Endothelial cell of umbilical vein (primary cell): ENCODE measurements around the gene MISP. TPM values are rescaled to one million over a fixed set of nuclear protein-coding genes. Genes with fewer than 3 reads are reported as not detected.

Experiments
- BruUV-seq: library from RNA; stranded (reverse); fragments of 400-500 nt; replicated peaks from 2 replicates; lab custom pipeline; 2021; lab: Mats Ljungman, UMichigan
- CTCF ChIA-PET: fragments of 300-600, 350-600 bp; sonication (Branson Sonifier 250); formaldehyde crosslinking; loops from one replicate; lab custom pipeline; 2021; ENCODE audit warnings: antibody characterized with exemption, inconsistent platforms; lab: Charles Lee
- POLR2A ChIA-PET: fragments of 300-600, 350-600 bp; sonication (Branson Sonifier 250); formaldehyde crosslinking; loops from one replicate; lab custom pipeline; 2021; ENCODE audit warnings: antibody characterized with exemption, inconsistent platforms; lab: Charles Lee
- DNase-seq: peaks from one replicate; pipeline ENCODE4 v3.0.0-alpha.2; 2011; ENCODE audit warnings: low read depth, low spot score
- FAIRE-seq: peaks from 2 replicates; lab custom pipeline; 2011; peaks lifted over from hg19 to GRCh38; lab: Jason Lieb, UNC
- H2AFZ ChIP-seq: 2 replicates; pipeline ENCODE4 v1.6.0; 2012; ENCODE audit warnings: low read depth, low read length, control low read depth, inconsistent platforms
- H3K27ac ChIP-seq: 2 replicates; pipeline ENCODE4 v1.5.1; 2011; ENCODE audit warnings: low read depth, mild to moderate bottlenecking, control low read depth, low read length, moderate library complexity; ENCODE audit not compliant: insufficient read depth
- H3K27me3 ChIP-seq, 2 experiments: 2 replicates each; pipeline versions ENCODE4 v1.6.0 to v1.6.1; 2011; ENCODE audit warnings: low read length in 2 of 2, mixed read lengths in 1 of 2; ENCODE audit not compliant: control insufficient read depth in 2 of 2, insufficient read depth in 2 of 2
- H3K36me3 ChIP-seq, 2 experiments: 2 replicates in 1 of 2; 3 replicates in 1 of 2; pipeline ENCODE4 v1.5.1; 2011; ENCODE audit warnings: low read length in 2 of 2, mild to moderate bottlenecking in 1 of 2, moderate library complexity in 1 of 2; ENCODE audit not compliant: control insufficient read depth in 2 of 2, insufficient read depth in 2 of 2; ENCODE audit errors: extremely low read depth in 1 of 2
- H3K4me1 ChIP-seq: 3 replicates; pipeline ENCODE4 v1.5.1; 2011; ENCODE audit warnings: mild to moderate bottlenecking, low read length; ENCODE audit not compliant: control insufficient read depth, insufficient read depth; ENCODE audit errors: extremely low read depth
- H3K4me2 ChIP-seq: 2 replicates; pipeline ENCODE4 v1.6.1; 2011; ENCODE audit warnings: low read length, control low read depth, mixed read lengths; ENCODE audit not compliant: insufficient read depth
- H3K4me3 ChIP-seq, 3 experiments: fragments of 200-600 bp in 1 of 3; sonication (generic), shearing (Covaris generic) in 1 of 3; replicated peaks in 1 of 3; 2 replicates each; pipeline ENCODE4 v1.5.1; 2011 to 2016; ENCODE audit warnings: control low read depth in 3 of 3, low read length in 3 of 3, mild to moderate bottlenecking in 2 of 3, inconsistent platforms in 1 of 3, low read depth in 1 of 3, moderate library complexity in 1 of 3; ENCODE audit not compliant: insufficient read depth in 1 of 3
- H3K79me2 ChIP-seq: 2 replicates; pipeline ENCODE4 v1.6.0; 2012; ENCODE audit warnings: low read length, inconsistent platforms; ENCODE audit not compliant: control insufficient read depth, insufficient read depth
- H3K9ac ChIP-seq: replicated peaks from 2 replicates; pipeline ENCODE3; 2011; ENCODE audit warnings: low read length, control low read depth; ENCODE audit not compliant: insufficient read depth; ENCODE audit errors: extremely low read depth
- H3K9me1 ChIP-seq: replicated peaks from 3 replicates; pipeline ENCODE4 v1.6.0; 2011; ENCODE audit warnings: mild to moderate bottlenecking, low read length; ENCODE audit not compliant: control insufficient read depth, insufficient read depth; ENCODE audit errors: extremely low read depth
- H3K9me3 ChIP-seq: replicated peaks from 2 replicates; pipeline ENCODE4 v1.5.1; 2012; ENCODE audit warnings: low read length, inconsistent platforms; ENCODE audit not compliant: control insufficient read depth, insufficient read depth
- H4K20me1 ChIP-seq: replicated peaks from 2 replicates; pipeline ENCODE3; 2011; ENCODE audit warnings: mild to moderate bottlenecking, low read length; ENCODE audit not compliant: control insufficient read depth, insufficient read depth; ENCODE audit errors: extremely low read depth
- CTCF ChIP-seq, 2 donors: IDR thresholded peaks; 1 replicate in 1 of 2; 2 replicates in 1 of 2; pipeline ENCODE4 v1.5.1; 2011; ENCODE audit warnings: low read length in 2 of 2, mild to moderate bottlenecking in 2 of 2, moderate library complexity in 2 of 2, control low read depth in 1 of 2, inconsistent platforms in 1 of 2, low read depth in 1 of 2; ENCODE audit not compliant: insufficient read depth in 1 of 2; ENCODE audit errors: extremely low read depth in 1 of 2
- EZH2 ChIP-seq: IDR thresholded peaks from 2 replicates; pipeline ENCODE4 v1.6.1; 2012; ENCODE audit warnings: borderline replicate concordance, low read depth, mild to moderate bottlenecking, moderate library complexity, low read length, inconsistent platforms; ENCODE audit not compliant: severe bottlenecking
- FOS ChIP-seq: IDR thresholded peaks from 2 replicates; pipeline ENCODE4 v1.6.1; 2011; ENCODE audit warnings: mild to moderate bottlenecking, low read length, moderate library complexity, borderline replicate concordance; ENCODE audit not compliant: insufficient read depth
- GATA2 ChIP-seq: IDR thresholded peaks from 2 replicates; pipeline ENCODE4 v1.7.0; 2011; ENCODE audit warnings: low read depth, mild to moderate bottlenecking, moderate library complexity, mixed read lengths, low read length; ENCODE audit not compliant: insufficient read length, insufficient read depth
- JUN ChIP-seq: IDR thresholded peaks from 2 replicates; pipeline ENCODE4 v1.6.1; 2011; ENCODE audit warnings: borderline replicate concordance, low read depth; ENCODE audit not compliant: insufficient read length, insufficient read depth
- MAX ChIP-seq: IDR thresholded peaks from 2 replicates; pipeline ENCODE4 v1.6.1; 2011; ENCODE audit not compliant: insufficient read depth, insufficient read length
- MYC ChIP-seq: IDR thresholded peaks from one replicate; pipeline ENCODE4 v1.6.1; 2011; ENCODE audit warnings: mild to moderate bottlenecking, low read depth, low read length
- POLR2A ChIP-seq: IDR thresholded peaks from 2 replicates; pipeline ENCODE4 v1.6.1; 2012; ENCODE audit warnings: low read depth, mild to moderate bottlenecking, control low read depth, low read length
- POLR2AphosphoS5 ChIP-seq: IDR thresholded peaks from 2 replicates; pipeline ENCODE4 v1.6.1; 2012; ENCODE audit warnings: low read depth, mild to moderate bottlenecking, control low read depth, low read length, moderate library complexity; ENCODE audit not compliant: insufficient read depth
- dilution Hi-C: fragments of 300-500 bp; cut with MboI; formaldehyde crosslinking; loops from one replicate; pipeline ENCODE4 v1.15.0; 2019; ENCODE audit warnings: low sequenced_read_pairs; ENCODE audit not compliant: extremely low pct_ligation_motif_present
- intact Hi-C: fragments of 100-400 bp; cut with micrococcal nuclease; formaldehyde crosslinking; loops from one replicate; pipeline ENCODE4 v1.10.0; 2022
- polyA plus RNA-seq, 4 experiments: library from polyadenylated mRNA; depleted of rRNA in 3 of 4; stranded (reverse) in 3 of 4; unstranded in 1 of 4; fragments of >200 nt; gene quantifications; 2 replicates each; pipeline versions ENCODE4 v1.2.1 to v1.2.3, GENCODE V29; 2011 to 2012; ENCODE audit warnings: missing spikeins in 1 of 4
- total RNA-seq: library from RNA; stranded (reverse); gene quantifications from 2 replicates; pipeline ENCODE4 v1.2.3, GENCODE V29; 2021

Gene MISP
- total and polyA plus RNA-seq, 2 donors (not counting 3 experiments of a cell fraction or from before 2014, with no cell fraction given) = not detected

- DNase-seq (no peak), FAIRE-seq (no peak)
- no TSS peak for BruUV-seq
- Histone ChIP-seq H3K9me3 (no peaks in the 10 kb centered on the region), H3K36me3 (peaks cover 62 to 80% of the 10 kb centered on the region in 2 experiments), H3K4me2 (no peak overlapping the region), H3K9ac (no peak overlapping the region), H3K4me3 (no peak overlapping the region), H3K9me1 (no peaks in the 10 kb centered on the region), H4K20me1 (peaks cover 3% of the 10 kb centered on the region), H3K27ac (no peak overlapping the region), H3K27me3 (no peaks in the 10 kb centered on the region), H2AFZ (no peak overlapping the region), H3K4me1 (peaks cover 7% of the 10 kb centered on the region), H3K79me2 (peaks cover 79% of the 10 kb centered on the region)
- dilution Hi-C loops = no loop called here
- ChIA-PET CTCF (interaction anchor here (0.7 kb wide), 1 partner anchor 9 kb away, joined by 3 read pairs; no protein-coding TSS in a partner anchor), POLR2A (no interaction called here)
- intact Hi-C loops = no loop called here
- no peak for TF ChIP-seq POLR2AphosphoS5
- TF ChIP-seq CTCF (IDR thresholded peaks at IDR 0.05; ENCODE audit: extremely low read depth in 1 of 2, insufficient read depth in 1 of 2, low read depth in 1 of 2, low read length in 2 of 2) = no peak
Observed at GRCh38 chr19:806815-807421, 56.0 kb downstream of the MISP start.

- Histone ChIP-seq H3K4me2 (no peak overlapping the region), H3K79me2 (peaks cover 70% of the 10 kb centered on the region), H3K4me1 (no peaks in the 10 kb centered on the region), H3K9me1 (no peaks in the 10 kb centered on the region), H3K9me3 (no peaks in the 10 kb centered on the region), H3K27ac (no peak overlapping the region), H3K4me3 (no peak overlapping the region), H4K20me1 (peaks cover 3% of the 10 kb centered on the region), H3K9ac (no peak overlapping the region), H3K36me3 (peaks cover 66 to 77% of the 10 kb centered on the region in 2 experiments), H2AFZ (no peak overlapping the region), H3K27me3 (no peaks in the 10 kb centered on the region)
- ChIA-PET CTCF (no interaction called here), POLR2A (no interaction called here)
- dilution Hi-C loops (no loop called here), intact Hi-C loops (no loop called here)
- TF ChIP-seq GATA2 = no peak
- no peak for TF ChIP-seq JUN
- TF ChIP-seq POLR2AphosphoS5 = no peak
- no peak for TF ChIP-seq MYC
- no peak for TF ChIP-seq CTCF (IDR thresholded peaks at IDR 0.05; ENCODE audit: extremely low read depth in 1 of 2, insufficient read depth in 1 of 2, low read depth in 1 of 2, low read length in 2 of 2)
- no peak for TF ChIP-seq FOS
- no peak for TF ChIP-seq MAX
- TF ChIP-seq POLR2A = no peak
- no peak for TF ChIP-seq EZH2
- BruUV-seq = no TSS peak
- FAIRE-seq (no peak), DNase-seq (no peak)
Observed at GRCh38 chr19:807627-808422, 56.9 kb downstream of the MISP start.
